ENCODE results near the gene SUCO.

DNA sequence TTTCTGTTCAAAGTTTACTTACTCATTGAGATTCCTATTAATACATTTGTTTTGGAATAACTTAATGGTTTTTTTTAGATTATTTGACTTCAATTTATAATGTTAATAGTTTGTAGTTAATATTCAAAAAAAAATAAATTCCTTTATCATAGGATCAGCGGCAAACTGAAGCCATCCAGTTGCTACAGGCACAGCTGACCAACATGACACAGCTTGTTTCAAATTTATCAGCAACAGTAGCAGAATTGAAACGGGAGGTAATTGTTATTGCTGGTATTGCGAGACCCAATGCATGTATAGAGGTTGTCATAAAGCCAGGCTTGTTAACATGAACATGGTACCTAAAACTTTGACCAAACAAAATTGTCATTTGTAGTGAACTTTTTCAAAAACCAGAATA, 67.0 kb downstream of the SUCO start:
- TF ChIP-seq CTCF (conservative IDR thresholded peaks at IDR 0.05; ENCODE audit: low read depth in 2 of 2) (no peak), EZH2 (IDR thresholded peaks at IDR 0.05; ENCODE audit: low read depth, unreplicated experiment) (no peak), ZNF331 (CRISPR knock-in tag; IDR thresholded peaks at IDR 0.05; ENCODE audit: low read depth) (no peak), EZH2phosphoT487 (IDR thresholded peaks at IDR 0.05; ENCODE audit: unreplicated experiment) (no peak), JUNB (IDR thresholded peaks at IDR 0.05; ENCODE audit: unreplicated experiment) (no peak), POLR2AphosphoS5 (IDR thresholded peaks at IDR 0.05; ENCODE audit: low read depth) (no peak), CREB1 (CRISPR knock-in tag; IDR thresholded peaks at IDR 0.05; ENCODE audit: low read depth) (no peak)
- TF ChIP-seq, protein P1, sequence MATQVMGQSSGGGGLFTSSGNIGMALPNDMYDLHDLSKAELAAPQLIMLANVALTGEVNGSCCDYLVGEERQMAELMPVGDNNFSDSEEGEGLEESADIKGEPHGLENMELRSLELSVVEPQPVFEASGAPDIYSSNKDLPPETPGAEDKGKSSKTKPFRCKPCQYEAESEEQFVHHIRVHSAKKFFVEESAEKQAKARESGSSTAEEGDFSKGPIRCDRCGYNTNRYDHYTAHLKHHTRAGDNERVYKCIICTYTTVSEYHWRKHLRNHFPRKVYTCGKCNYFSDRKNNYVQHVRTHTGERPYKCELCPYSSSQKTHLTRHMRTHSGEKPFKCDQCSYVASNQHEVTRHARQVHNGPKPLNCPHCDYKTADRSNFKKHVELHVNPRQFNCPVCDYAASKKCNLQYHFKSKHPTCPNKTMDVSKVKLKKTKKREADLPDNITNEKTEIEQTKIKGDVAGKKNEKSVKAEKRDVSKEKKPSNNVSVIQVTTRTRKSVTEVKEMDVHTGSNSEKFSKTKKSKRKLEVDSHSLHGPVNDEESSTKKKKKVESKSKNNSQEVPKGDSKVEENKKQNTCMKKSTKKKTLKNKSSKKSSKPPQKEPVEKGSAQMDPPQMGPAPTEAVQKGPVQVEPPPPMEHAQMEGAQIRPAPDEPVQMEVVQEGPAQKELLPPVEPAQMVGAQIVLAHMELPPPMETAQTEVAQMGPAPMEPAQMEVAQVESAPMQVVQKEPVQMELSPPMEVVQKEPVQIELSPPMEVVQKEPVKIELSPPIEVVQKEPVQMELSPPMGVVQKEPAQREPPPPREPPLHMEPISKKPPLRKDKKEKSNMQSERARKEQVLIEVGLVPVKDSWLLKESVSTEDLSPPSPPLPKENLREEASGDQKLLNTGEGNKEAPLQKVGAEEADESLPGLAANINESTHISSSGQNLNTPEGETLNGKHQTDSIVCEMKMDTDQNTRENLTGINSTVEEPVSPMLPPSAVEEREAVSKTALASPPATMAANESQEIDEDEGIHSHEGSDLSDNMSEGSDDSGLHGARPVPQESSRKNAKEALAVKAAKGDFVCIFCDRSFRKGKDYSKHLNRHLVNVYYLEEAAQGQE (IDR thresholded peaks at IDR 0.05; ENCODE audit: unreplicated experiment), result no peak
